ENCODE measurements around the gene ZMYM2.

DNA sequence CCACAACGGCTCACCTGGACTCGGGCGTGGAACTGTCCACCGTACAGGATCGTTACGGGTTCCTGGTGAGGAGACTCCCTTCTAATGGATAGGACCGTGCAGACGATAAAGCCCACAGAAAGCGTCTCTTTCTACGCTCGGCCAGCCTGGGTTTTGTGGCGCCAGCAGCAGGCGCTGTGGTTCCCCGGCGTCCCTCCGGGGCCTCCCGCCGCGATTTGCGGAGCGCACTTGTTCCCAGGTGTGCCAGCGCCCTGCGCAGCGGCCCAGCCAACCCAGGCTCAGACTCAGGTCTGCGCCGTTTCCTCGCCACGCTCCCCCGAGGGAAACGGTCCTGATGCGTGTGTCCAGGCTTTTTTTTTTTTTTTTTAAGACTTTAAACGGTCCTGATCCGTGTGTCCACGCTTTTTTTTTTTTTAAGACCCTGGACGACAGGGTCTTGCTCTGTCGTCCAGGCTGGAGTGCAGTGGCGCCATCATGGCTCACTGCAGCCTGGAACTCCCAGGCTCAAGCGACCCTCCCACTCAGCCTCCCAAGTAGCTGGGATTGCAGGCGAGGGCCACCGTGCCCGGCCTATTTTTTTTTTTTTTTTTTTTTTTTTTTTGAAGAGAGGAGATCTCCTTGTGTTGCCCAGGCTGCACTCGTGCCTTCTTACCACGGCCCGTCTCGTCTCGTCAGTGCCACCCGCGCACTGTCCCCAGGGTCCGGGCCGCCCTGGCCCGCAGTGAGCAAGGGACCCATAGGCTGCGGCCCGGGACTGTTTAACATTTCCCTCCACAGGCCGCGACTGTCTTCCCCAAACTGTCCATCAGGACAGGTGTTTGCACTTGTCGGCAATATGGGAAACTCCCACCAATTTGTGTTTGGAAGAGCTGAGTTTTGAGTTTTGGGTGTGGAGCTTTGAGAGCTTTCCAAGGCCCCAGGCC is 178.5 kb downstream of the ZMYM2 start:
- TF ChIP-seq, protein P1, sequence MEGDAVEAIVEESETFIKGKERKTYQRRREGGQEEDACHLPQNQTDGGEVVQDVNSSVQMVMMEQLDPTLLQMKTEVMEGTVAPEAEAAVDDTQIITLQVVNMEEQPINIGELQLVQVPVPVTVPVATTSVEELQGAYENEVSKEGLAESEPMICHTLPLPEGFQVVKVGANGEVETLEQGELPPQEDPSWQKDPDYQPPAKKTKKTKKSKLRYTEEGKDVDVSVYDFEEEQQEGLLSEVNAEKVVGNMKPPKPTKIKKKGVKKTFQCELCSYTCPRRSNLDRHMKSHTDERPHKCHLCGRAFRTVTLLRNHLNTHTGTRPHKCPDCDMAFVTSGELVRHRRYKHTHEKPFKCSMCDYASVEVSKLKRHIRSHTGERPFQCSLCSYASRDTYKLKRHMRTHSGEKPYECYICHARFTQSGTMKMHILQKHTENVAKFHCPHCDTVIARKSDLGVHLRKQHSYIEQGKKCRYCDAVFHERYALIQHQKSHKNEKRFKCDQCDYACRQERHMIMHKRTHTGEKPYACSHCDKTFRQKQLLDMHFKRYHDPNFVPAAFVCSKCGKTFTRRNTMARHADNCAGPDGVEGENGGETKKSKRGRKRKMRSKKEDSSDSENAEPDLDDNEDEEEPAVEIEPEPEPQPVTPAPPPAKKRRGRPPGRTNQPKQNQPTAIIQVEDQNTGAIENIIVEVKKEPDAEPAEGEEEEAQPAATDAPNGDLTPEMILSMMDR (IDR thresholded peaks at IDR 0.05): peak in 3 of 4 donors; percentile 51 to 55 (median 52)
- no peak for TF ChIP-seq POLR2A (IDR thresholded peaks at IDR 0.05)
